Stimulated activated naive CD4-positive, alpha-beta T cell (primary cell): ENCODE results near the gene NEUROD2.
A peak's percentile ranks its signal among the peaks of the same experiment; 100 is the strongest.

Source experiments
- DNase-seq, 6 experiments: peaks; one replicate each; lab custom pipeline; 2025; lab: John Stamatoyannopoulos, UW

The NEUROD2 gene

GRCh38 chr17:39580082-39580468 lies 27.6 kb downstream of the NEUROD2 start:
- DNase-seq: no peak

GRCh38 chr17:39579318-39580081 lies 28.2 kb downstream of the NEUROD2 start:
- DNase-seq: no peak

GRCh38 chr17:39578272-39578671 lies 29.4 kb downstream of the NEUROD2 start:
- no peak for DNase-seq

- no peak for DNase-seq
These were observed 31.5 kb downstream of the NEUROD2 start for GRCh38 chr17:39576187-39576586.

- peak in 1 of 6 experiments; percentile 11 for DNase-seq
These were observed 34.0 kb downstream of the NEUROD2 start for GRCh38 chr17:39573447-39574298.

GRCh38 chr17:39572121-39572520 lies 35.6 kb downstream of the NEUROD2 start:
- no peak for DNase-seq

GRCh38 chr17:39569126-39569525 lies 38.6 kb downstream of the NEUROD2 start:
- no peak for DNase-seq

- DNase-seq: no peak
These were observed 39.0 kb downstream of the NEUROD2 start for GRCh38 chr17:39568702-39569101.

- no peak for DNase-seq
These were observed 41.4 kb downstream of the NEUROD2 start for GRCh38 chr17:39566094-39566850.

- no peak for DNase-seq
These were observed 43.4 kb downstream of the NEUROD2 start for GRCh38 chr17:39564211-39564848.

GRCh38 chr17:39563476-39563875 lies 44.2 kb downstream of the NEUROD2 start:
- DNase-seq: no peak

- DNase-seq: no peak
These were observed 44.7 kb downstream of the NEUROD2 start for GRCh38 chr17:39562976-39563375.

GRCh38 chr17:39562395-39562794 lies 45.3 kb downstream of the NEUROD2 start:
- DNase-seq: no peak

- DNase-seq: no peak
These were observed 51.3 kb downstream of the NEUROD2 start for GRCh38 chr17:39556423-39556822.

GRCh38 chr17:39555368-39555767 lies 52.4 kb downstream of the NEUROD2 start:
- no peak for DNase-seq
